GM19324 (cell line): Measurements from ENCODE around the gene ADAM10.

Experiments
- ATAC-seq: cut with Tn5 transposase; IDR thresholded peaks from one replicate; pipeline ENCODE4 v1.9.1; 2021; ENCODE audit warnings: mild to moderate bottlenecking, moderate library complexity; ENCODE audit not compliant: unreplicated experiment, low FRiP score

Gene ADAM10

DNA sequence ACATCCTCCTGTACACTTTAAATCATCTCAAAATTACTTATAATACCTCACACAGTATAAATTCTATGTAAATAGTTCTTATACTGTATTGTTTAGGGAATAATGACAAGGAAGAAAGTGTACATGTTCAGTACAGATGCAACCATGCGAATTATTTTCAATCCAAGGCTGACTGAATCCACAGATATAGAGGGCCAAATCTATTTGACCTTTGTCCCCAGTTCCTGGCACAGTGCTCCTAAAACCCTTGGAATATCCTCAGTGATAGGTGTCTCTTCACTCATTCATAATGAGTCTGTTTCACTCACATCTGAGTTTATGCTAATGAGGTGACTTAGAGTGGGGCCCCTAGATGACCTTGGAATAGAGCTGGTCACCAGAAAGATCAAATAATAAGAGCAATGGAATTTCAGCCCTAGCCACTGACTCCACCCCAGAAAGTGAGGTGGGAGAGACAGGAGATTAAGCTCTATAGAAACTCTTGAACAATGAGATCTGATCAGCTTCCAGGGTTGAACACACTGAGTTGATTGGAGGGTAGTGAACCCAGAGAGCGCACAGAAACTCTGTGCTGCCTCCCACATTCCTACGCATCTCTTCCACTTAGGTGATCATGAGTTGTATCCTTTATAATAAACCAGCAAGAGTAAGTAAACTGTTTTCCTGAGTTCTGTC, 65.3 kb downstream of the ADAM10 start:
- no peak for ATAC-seq

DNA sequence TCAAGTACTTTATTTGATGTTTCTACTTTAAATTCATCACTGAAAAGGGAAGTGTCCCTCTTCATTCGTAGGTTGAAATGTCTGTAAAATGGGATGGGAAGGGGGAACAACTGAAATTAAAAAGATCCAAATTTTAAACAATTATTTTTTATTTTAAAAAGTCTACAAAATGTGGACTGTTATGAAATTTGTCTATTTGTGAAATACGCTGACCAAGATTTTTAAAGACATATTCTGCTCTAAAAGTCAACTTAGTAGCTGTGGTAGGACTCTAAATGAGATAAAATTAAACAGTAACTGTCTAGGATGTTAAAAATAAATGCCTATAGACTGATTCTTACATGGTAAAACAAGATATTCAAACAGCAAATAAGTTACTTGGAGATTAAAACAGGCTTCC, 67.3 kb downstream of the ADAM10 start:
- no peak for ATAC-seq

DNA sequence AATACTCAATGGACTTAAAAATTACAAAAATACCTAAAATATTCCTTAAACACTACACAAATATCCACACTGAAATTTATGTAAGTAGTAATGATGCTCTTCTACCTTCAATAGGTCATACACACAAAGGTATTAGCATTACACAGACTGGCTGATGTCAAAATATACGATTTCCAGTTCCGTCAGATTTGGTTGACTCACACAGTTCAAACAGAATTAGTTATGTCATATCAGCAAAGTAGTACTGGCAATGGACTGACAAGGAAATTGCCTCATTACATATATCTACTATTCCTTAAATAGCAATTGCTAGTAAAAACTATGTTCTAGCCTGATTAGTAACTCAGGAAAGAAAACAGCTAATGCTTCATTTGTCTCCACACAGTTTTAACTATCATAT, 70.8 kb downstream of the ADAM10 start:
- no peak for ATAC-seq

- ATAC-seq = no peak
Observed at GRCh38 chr15:58677426-58677825, 72.1 kb downstream of the ADAM10 start.

DNA sequence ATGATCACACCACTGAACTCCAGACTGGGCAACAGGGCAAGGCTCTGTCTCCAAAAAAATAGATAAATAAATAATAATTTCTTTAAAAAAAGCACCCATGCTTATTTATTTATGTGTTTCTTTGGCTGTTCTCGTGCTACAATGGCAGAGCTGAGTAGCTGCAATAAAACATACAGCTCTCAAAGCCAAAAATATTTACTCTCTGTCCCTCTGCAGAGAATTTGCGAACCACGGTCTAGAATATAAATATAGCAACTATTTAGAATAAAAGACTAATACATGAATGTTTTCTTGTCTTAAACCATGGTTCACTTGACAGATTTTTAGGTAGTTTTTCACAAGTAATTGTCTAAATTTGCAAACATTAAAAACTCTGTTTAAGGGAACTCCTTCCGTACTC, 72.7 kb downstream of the ADAM10 start:
- no peak for ATAC-seq

DNA sequence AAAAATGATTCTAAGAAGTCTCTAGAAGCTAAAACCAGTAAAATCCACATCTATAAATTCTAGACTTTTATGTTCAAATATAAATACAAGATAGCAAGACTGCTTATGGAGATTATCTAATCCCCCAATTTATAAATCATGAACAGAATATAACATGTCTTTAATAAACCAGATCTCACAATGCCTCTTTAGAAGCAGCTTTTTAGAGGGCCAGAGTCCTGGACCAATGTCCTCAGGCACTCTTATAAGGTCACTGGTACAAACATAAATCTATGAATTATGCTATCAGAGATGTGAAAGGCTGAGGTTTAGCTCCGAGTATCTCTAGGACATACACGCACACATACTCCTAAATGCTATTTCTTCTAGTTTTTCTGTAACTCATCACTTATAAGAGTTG, 78.3 kb downstream of the ADAM10 start:
- no peak for ATAC-seq

GRCh38 chr15:58669108-58669507, 80.4 kb downstream of the ADAM10 start:
- no peak for ATAC-seq

DNA sequence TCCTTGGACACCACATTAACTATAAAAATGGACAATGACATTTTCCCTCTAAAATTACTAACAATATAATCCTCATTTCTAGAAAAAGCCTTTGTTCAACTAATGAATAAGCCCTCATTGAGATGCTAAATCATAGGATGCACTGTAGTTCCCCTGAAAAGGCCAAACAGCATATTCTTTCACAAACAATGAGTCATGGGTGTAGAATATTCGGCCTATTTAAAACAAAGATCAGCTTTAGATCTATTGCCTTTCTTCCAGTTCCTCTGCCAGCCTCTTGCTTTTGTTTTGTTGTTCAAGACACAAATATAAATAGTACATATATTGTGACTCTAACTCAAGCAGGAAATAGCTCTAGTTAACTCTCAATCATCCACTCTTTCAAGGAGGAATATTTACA, 82.5 kb downstream of the ADAM10 start:
- no peak for ATAC-seq

DNA sequence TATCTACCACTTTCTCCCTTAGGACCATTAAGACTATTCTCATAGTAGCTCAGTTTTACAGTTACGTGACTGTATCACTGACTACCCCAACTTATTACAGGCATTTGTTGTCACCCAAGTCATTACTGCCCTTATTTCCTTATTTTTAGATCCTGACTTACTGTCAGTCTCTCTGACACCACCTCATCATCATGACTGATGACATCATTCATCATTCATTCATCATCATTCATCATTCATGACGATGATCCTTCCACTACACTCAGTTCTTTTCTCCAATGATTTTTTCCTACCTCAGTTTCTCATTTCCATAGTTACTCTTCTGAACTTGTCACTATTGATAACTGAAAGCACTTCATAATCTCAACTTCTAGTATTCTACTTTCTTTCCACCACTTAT, 83.8 kb downstream of the ADAM10 start:
- no peak for ATAC-seq

DNA sequence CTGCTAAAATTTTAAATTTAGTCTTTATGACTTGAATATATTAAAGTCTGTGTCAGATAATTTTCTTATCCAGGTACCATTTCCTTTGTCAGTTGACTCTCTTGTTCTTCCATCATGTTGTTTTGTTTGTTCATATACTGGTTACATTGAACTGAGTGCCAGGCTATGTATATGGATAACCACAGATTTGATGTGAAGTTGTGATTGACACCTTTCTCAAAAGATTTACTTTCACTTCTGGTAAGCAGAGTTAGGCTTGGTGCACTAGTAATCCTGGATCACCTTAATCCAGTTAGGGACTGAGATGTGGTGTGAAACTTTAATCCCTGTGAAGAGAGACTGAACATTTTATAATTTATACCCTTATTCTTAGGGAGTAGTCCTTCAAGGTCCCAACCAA, 99.4 kb downstream of the ADAM10 start:
- no peak for ATAC-seq

DNA sequence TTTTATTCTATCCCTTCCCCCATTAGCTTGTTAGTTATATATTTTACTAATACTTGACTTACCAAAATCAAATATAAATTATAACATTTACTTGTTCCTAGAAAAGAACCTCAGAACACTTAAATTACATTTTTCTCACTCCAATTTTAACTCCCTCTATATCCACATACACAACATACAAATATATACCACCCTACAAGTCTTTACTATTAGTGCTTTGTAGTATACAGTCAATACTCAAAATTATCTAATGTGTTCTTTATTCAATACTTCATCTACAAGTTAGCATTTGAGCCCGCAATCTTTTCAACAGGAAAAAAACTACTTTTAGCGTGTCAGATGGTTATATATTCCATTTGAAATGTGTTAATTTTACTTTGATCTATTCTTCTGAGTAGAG, 100.3 kb downstream of the ADAM10 start:
- no peak for ATAC-seq

DNA sequence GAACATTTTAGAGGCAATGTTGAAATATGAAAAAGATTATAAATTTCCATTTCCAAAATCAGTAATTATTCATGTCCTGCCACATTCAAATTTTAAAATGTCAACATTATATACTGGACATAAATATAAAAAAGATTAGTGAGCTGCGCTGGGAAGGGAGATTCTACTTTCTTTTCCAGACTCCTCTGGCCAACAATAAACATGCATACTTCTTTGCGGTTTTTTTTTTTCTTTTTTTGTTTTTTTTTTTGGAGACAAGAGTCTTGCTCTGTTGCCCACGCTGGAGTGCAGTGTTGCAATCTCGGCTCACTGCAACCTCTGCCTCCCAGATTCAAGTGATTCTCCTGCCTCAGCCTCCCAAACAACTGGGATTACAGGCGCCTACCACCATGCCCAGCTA, 105.5 kb downstream of the ADAM10 start:
- no peak for ATAC-seq

DNA sequence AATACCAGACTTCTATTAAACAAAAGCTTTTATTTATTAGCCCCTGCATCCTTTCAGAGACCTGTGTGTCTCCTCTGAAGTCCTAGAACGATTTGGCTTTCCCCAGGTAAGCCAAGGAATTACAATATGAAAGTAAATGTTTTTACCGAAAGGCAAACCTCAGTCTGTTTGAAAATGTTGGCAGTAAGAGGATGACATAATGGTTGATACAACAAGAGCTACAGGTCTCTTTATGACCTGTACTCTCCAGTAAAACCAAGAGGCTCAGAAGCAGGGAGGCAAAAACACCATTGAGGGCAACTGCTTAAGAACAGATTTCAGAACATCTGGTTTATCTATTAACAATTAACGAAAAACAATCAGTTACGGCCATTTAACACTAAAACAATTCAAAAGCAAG, 107.8 kb downstream of the ADAM10 start:
- ATAC-seq = no peak

DNA sequence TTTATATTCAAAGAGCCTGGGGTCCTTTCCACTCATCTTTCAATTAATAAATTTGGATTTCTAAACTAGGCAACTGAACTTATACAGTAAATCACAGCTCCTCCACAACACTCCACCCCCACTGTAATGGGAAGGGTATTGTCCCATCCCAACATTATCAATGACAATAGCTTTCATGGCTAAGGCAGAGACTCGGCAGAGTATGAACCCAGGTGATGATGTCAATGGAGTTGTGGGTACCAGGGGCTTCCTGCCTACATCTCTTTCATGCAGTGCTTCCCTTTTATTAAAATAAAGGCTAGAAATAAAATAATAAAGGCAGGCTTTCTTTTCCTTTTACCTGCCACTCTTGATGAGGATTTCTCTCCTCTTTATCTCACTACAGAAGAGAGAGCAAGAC, 109.5 kb downstream of the ADAM10 start:
- ATAC-seq = no peak

DNA sequence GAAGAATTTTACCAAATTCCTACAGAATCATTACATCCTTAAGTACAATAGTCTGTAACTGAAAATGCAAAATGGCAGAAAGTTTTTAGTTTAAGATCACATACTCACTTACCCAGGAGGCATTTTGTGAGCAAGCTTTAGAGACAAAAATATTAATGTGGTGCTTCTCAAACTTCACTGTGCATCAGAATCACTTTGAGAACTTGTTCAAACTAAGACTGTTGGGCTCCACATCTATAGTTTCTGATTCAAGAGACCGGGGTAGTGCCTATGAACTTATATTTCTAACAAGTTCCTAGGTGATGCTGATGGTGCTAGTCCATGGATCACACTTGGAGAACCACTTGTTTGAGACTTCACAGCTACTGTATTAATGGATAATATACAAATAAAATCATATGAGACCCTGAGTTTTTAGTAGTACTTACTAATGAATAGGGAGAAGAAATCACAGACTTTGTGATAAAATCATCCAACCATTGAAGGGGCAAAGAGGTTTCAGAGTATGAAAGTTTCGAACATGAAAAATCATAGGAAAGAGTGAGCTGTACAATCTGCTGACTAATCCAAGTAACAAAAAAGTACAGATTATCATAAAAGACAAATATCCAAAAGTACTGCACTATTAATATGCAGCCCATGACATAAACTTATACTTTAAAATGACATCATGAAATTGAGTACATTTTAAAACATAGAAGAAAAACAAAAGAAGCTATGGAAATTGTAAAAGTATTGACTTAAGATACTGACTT, 110.3 kb downstream of the ADAM10 start:
- ATAC-seq = no peak

DNA sequence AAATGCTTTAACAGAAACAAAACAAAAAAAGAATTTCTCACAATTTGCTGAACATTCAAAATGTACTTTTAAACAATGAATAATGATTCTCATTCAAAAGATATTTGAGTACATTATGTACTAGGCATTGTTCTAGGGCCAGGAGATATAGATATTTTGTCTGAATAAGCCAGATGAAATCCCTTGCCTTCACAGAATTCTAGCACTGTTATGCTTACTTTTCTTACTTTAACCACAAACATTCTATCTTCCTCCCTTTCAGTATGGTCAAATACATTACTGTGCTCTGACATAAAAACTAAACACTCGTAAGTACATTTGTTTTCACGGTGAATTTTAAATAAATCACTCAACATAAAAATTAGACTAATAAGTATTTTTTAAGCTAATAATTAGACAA, 116.7 kb downstream of the ADAM10 start:
- ATAC-seq = no peak

GRCh38 chr15:58631319-58631718, 118.2 kb downstream of the ADAM10 start:
- ATAC-seq = no peak

DNA sequence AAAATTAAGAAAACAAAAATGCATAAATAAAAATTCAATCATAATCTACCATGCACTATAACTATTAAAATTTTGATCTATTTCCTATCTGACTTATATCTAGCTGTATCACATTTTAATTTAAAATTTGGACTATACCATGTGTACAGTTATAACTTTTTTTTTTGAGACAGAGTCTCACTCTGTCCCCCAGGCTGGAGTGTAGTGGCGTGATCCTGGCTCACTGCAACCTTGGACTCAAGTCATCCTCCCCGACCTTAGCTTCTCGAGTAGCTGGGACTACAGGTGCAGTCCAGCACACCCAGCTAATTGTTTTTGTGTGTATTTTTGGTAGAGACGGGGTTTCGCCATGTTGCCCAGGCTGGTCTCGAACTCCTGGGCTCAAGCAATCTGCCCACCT, 119.9 kb downstream of the ADAM10 start:
- ATAC-seq = no peak

- ATAC-seq = no peak
Observed at GRCh38 chr15:58628206-58628947, 121.1 kb downstream of the ADAM10 start.

- no peak for ATAC-seq
Observed at GRCh38 chr15:58627701-58628100, 121.8 kb downstream of the ADAM10 start.

DNA sequence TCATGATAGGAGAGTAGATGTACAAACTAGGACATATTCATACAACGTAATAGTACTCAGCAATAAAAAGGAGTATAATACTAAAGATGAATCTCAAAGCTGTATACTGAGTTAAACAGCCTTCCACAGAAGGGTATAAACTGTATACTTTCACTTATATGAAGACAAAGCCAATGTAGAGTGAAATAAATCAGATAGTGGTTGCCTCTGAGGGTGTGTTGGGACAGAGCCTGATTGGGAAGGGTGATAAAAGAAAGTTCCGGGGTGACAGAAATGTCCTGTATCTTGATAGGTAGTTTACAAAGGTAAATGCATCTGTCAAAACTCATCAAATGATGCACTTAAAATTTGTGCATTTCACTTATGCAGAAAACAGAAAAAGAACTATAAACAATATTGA, 122.5 kb downstream of the ADAM10 start:
- no peak for ATAC-seq

GRCh38 chr15:58626378-58626777, 123.1 kb downstream of the ADAM10 start:
- ATAC-seq = no peak
